PFSK-1 (cell line): ENCODE measurements around the gene IQGAP2.

ENCODE experiments used
- POLR2AphosphoS5 ChIP-seq: IDR thresholded peaks from 2 replicates; pipeline ENCODE4 v1.6.1; 2012; ENCODE audit warnings: low read depth, mild to moderate bottlenecking, control low read depth, low read length, moderate library complexity
- TAF1 ChIP-seq: IDR thresholded peaks from 2 replicates; pipeline ENCODE4 v1.6.1; 2012; ENCODE audit warnings: low read length, control low read depth, borderline replicate concordance; ENCODE audit not compliant: insufficient read depth
- TF ChIP-seq, protein P1 (sequence below), 2 experiments: IDR thresholded peaks; 2 replicates each; pipeline versions ENCODE4 v1.6.1 to v1.8.0; 2011 to 2012; ENCODE audit warnings: low read depth in 2 of 2, low read length in 2 of 2, control low read depth in 1 of 2, inconsistent platforms in 1 of 2, mild to moderate bottlenecking in 1 of 2, moderate library complexity in 1 of 2; ENCODE audit not compliant: insufficient read depth in 1 of 2

GRCh38 chr5:76460104-76460503 is 57.0 kb downstream of the IQGAP2 start:
- TF ChIP-seq, protein P1, sequence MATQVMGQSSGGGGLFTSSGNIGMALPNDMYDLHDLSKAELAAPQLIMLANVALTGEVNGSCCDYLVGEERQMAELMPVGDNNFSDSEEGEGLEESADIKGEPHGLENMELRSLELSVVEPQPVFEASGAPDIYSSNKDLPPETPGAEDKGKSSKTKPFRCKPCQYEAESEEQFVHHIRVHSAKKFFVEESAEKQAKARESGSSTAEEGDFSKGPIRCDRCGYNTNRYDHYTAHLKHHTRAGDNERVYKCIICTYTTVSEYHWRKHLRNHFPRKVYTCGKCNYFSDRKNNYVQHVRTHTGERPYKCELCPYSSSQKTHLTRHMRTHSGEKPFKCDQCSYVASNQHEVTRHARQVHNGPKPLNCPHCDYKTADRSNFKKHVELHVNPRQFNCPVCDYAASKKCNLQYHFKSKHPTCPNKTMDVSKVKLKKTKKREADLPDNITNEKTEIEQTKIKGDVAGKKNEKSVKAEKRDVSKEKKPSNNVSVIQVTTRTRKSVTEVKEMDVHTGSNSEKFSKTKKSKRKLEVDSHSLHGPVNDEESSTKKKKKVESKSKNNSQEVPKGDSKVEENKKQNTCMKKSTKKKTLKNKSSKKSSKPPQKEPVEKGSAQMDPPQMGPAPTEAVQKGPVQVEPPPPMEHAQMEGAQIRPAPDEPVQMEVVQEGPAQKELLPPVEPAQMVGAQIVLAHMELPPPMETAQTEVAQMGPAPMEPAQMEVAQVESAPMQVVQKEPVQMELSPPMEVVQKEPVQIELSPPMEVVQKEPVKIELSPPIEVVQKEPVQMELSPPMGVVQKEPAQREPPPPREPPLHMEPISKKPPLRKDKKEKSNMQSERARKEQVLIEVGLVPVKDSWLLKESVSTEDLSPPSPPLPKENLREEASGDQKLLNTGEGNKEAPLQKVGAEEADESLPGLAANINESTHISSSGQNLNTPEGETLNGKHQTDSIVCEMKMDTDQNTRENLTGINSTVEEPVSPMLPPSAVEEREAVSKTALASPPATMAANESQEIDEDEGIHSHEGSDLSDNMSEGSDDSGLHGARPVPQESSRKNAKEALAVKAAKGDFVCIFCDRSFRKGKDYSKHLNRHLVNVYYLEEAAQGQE (IDR thresholded peaks at IDR 0.05; ENCODE audit: insufficient read depth in 1 of 2, low read depth in 2 of 2, low read length in 2 of 2), result no peak
- no peak for TF ChIP-seq POLR2AphosphoS5
- no peak for TF ChIP-seq TAF1
